HK-2 (cell line): Measurements from ENCODE around the gene PLCH1.

Experiments
- DNase-seq: peaks from one replicate; pipeline ENCODE4 v3.0.0-alpha.2; 2018; ENCODE audit not compliant: unreplicated experiment

The PLCH1 gene

GRCh38 chr3:155746703-155747102, 1.8 kb upstream of the PLCH1 start:
- DNase-seq: no peak

- peak; percentile 53 for DNase-seq
Observed at GRCh38 chr3:155745795-155746550, 1.1 kb upstream of the PLCH1 start.

- DNase-seq: peak; percentile 72
Observed at GRCh38 chr3:155744010-155744625, 753 bp downstream of the PLCH1 start.

GRCh38 chr3:155743606-155744005, 1.3 kb downstream of the PLCH1 start:
- DNase-seq: no peak

- no peak for DNase-seq
Observed at GRCh38 chr3:155742349-155742965, 2.4 kb downstream of the PLCH1 start.

- DNase-seq: no peak
Observed at GRCh38 chr3:155741603-155742002, 3.3 kb downstream of the PLCH1 start.

GRCh38 chr3:155741101-155741500, 3.8 kb downstream of the PLCH1 start:
- DNase-seq: no peak

GRCh38 chr3:155739154-155739553, 5.7 kb downstream of the PLCH1 start:
- no peak for DNase-seq

- no peak for DNase-seq
Observed at GRCh38 chr3:155738580-155739076, 6.2 kb downstream of the PLCH1 start.

GRCh38 chr3:155737844-155738460, 6.9 kb downstream of the PLCH1 start:
- peak; percentile 65 for DNase-seq

GRCh38 chr3:155736381-155736780, 8.5 kb downstream of the PLCH1 start:
- no peak for DNase-seq

GRCh38 chr3:155730843-155731242, 14.0 kb downstream of the PLCH1 start:
- DNase-seq: no peak

GRCh38 chr3:155727836-155728235, 17.0 kb downstream of the PLCH1 start:
- DNase-seq: no peak

GRCh38 chr3:155714295-155714718, 30.6 kb downstream of the PLCH1 start:
- no peak for DNase-seq

- no peak for DNase-seq
Observed at GRCh38 chr3:155712008-155712407, 32.9 kb downstream of the PLCH1 start.

GRCh38 chr3:155704771-155705559, 39.9 kb downstream of the PLCH1 start:
- DNase-seq: no peak

GRCh38 chr3:155704061-155704460, 40.8 kb downstream of the PLCH1 start:
- no peak for DNase-seq

GRCh38 chr3:155702745-155703591, 41.9 kb downstream of the PLCH1 start:
- no peak for DNase-seq

- no peak for DNase-seq
Observed at GRCh38 chr3:155701882-155702465, 42.9 kb downstream of the PLCH1 start.

- DNase-seq: no peak
Observed at GRCh38 chr3:155697542-155697941, 47.3 kb downstream of the PLCH1 start.
